HG02642 (cell line): ENCODE results near the gene TRNT1.

Source experiments
- ATAC-seq: cut with Tn5 transposase; IDR thresholded peaks from one replicate; pipeline ENCODE4 v1.9.1; 2021; ENCODE audit warnings: mild to moderate bottlenecking; ENCODE audit not compliant: unreplicated experiment, poor library complexity

TRNT1 gene

DNA sequence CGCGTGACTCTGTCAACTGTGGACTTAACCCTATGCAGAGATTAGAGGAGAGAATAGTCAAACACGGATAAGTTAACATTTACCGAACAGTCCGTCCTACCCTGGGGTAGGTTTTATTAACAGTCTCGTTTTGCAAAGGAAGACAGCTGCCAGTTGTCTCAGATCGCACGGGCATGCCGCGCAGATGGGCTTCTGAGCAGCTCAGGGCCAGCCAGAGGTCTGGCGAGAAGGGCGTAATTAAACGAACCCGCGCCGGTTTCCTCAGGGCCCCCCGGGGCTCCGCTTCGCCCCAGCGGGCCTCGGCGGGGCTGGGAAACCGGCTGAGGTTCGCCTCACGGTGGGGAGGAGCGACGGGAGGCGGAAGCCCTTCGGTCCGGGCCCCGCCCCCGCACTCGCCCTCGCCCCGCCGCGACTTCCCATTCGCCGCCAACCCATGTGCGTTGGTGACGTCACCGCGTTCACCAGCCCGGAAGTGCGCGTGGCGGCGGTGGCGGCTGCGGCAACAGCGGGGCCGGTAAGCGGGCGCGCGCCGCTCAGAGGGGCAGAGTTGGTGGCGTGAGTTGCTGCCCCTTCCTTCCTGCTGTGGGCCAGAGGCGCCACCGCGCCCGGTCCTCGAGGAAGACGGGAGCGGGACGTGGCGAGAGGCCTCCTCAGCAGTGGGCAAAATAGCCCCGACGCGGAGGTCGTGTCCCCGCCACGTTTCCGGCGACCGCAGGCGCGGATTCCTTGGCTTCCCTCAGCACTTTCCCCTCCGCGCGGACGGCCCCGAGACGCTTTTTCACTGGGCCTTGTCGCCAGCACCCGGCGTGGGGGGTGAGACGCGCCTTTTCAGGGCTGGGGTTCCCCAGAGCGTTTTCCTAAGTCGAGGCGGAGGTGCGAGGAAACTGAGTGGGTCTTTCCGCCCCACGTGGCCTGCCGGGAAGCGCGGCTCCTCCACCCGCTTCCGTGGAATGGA lies at the start of gene TRNT1:
TRNT1 (plus strand) TSS at position 464 of the 955 bp plus-strand sequence. CDS start 2,101 bp downstream, outside the sequence.
- peak; percentile 94 for ATAC-seq

DNA sequence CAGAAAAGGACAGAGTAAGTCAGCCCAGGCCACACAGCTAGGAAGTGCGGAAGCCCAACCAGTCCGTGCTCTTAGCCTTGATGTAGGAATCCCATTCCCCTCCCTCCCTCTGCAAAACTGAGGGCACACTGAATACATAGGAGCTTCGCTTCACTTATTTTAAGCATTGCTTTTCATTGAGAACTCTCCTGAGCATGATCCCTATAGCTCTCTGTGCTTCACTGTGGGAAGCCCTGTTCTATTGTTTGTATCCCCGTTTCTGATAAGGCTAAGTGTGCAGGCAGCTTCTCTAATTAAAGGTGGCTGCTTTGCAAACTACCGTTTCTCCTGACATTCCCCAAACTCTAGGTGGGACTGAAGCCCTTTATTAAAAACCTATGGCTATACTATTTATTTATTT lies 46.4 kb upstream of the TRNT1 start:
- no peak for ATAC-seq

DNA sequence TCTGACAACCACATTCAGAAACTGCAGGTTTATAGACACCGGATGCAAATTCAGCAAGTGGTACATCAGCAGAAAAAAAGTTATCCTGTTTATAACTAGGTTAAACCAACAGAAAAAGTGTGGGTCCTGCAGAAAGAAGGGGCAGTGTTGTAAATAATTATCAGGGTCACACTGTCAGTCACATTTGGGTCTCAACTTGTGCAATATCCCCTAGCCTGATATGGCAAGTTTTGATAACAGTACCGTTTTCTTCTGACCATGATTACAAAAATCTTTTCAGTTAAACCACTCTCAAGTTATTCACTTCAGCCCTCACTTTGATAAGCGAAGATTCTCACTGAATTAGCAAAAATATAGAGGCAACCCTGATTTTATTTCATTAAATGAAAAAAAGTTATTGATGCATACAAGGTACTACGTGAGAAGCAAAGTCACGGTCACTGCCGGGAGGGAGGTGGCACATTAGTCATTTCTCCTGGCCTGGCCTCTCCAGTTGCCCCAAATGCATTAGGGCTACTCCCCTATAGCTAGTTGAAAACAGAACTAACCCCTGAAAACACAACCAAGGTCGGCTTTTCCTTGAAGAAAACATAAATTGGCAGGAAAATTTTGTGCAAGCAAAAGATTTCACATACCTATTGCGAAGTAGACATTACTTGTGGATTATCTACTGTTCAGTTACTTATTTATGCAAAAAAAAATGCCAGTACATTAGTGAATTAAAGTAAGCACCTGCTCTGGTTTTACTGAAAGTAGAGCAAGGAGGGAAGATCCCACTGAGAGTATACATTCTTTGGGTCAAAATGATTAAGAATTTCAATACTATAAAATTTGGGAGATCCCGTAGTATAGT lies 45.1 kb upstream of the TRNT1 start:
- peak; percentile 49 for ATAC-seq

DNA sequence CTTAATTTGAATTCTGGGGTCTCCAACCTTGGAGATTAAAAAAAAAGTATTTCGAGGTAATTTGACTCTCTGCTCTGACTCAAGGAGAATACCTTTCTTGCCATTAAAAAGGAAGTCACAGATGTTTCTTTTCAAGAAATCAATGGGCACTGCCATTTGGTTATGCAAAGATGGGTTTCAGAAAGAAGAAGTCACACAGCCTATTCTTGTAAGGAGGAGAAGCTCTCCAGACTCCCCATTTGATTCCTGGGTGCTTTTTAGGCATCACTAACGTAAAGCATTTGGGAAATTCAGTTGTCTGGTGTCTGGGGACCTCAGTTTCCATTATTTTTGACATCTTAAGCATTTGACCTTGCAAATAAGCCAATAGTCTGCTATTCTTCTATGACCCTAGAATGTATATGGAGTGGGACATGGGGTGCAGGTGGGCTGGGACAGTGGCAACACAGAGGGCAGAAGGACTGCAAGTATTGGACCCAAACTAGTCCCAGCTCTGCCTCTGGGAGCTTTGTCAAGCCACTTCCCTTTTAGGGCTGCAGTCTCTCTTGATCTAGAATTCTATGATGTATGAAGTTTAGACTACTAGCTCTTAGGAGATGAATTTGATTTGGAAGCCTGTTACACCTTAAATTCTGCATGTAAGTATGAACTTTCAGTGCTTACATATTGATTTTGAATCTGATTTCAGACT lies 44.4 kb upstream of the TRNT1 start:
- ATAC-seq = peak; percentile 89

DNA sequence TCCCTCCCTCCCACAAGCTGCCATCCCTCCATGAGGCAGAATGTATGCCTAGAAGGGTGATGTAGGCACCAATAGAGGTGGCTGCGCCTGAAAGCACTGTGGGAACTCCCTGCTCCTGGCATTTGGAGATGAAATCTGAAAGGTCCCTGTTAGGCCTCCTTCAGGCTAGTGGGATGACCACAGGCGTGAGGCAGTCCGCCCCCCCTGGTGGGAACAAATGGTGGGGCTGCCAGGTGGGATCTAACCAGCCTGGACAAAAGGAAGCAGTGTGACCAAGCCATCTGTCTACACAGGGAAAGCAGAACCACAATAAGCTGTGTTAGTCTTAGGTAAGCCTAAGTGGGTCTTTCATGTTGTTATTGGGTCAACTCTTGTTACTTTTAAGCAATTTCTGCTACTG lies 41.9 kb upstream of the TRNT1 start:
- no peak for ATAC-seq

DNA sequence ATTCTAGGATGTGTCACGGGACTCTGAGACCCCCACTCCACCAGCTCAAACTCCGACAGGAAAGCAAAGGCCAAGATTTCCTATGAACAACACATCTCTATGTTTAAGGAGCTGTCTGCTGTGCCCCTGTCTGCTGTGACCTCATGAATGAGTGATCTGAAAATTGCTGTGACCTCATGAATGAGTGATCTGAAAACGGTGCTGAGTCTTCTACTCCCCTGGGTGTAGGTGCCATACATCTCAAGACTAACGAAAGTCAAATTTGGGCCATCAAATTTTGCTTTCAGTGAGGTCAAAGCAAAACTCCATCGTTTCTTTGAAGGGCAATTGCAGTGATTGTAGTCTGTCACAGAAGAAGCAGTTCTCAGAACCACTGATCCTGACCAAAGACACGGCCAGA lies 41.0 kb upstream of the TRNT1 start:
- ATAC-seq = no peak

DNA sequence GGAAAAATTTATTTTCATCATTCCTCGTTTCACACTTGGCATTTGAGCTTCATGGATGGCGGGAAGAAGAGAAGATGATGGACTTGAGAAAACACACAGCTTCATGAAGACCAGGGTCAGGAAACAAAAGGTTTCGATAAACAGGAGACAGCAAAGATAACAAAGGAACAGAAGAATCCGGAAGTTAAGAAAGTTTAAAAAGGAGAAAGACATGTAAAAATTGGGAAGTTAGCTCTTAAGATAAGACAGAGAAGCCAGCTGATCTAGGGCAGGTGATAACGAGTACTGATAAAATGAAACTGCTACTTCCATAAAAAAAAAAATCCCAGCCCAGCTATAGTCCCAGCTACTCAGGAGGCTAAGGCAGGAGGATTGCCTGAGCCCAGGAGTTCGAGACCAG lies 40.5 kb upstream of the TRNT1 start:
- ATAC-seq = no peak

DNA sequence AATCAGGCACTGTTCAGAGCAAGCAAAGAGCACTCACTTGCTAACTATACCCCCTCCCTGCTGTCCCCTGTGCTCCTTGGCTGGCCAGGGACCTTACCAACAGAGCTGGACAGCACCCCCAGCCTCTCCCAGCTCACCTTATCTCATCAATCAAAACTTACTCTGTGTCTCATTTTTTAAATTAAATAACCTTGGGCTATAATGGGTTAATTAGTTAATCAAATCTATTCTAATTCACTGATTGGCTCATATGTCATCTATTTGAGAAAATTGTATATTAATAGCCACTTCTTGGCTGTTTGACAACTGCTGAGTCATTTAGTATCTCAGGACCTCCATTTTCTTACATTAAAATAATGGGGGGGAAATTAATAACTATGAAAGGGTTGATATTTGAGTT lies 39.5 kb upstream of the TRNT1 start:
- ATAC-seq = no peak

DNA sequence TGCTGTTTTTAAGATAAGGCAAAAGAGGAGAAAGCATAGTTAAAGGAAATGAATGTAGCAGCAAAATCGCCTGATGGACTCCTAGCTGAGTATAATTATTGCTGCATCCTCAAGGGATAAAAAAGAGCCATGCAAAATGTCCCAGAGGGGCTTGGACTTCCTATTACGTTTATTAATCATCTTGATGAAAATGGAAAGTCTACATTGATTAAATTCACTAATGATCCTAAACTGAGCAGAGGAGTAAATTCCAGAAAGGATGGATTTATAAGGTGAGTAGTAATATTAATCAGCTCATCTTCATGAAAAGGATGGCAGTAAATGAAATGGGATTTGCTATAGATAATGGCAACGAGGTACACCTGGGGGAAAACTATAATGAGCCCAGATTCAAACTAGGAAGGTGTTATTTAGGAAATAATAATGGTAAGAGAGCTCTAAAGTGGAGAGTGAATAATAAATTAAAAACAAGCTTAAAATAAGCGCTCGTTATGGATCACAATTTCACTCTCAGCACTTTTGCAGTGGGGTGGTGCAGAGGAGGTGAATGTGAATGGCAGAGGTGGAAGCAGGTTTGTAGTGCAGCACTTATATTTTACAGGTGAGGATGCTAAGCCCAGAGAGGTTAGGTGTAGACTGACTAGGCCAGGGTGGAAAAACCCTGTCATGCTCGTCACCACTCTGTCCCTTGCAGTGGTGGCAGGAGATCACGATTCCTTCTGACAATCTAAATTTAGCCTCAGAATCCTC lies 38.8 kb upstream of the TRNT1 start:
- no peak for ATAC-seq

DNA sequence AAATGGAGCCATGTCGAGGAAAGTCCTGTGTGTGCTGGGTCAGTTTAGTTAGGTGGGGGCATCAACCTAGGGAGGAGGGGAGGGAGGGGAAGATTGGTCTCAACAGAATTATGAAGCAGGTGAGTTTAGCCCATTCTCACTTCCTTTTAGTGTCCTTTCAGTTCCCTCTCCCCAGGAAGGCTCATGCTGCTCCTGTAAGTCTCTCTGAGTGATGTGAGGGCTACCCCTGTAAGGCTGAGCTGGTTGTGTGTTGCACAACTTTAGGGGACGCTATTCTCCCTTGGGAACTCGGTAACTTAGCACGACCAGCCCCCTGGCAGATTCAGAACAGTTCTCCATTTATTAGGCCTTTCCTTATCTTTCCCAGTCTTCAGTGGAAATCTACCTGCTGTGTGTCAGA lies 37.7 kb upstream of the TRNT1 start:
- peak; percentile 99 for ATAC-seq

DNA sequence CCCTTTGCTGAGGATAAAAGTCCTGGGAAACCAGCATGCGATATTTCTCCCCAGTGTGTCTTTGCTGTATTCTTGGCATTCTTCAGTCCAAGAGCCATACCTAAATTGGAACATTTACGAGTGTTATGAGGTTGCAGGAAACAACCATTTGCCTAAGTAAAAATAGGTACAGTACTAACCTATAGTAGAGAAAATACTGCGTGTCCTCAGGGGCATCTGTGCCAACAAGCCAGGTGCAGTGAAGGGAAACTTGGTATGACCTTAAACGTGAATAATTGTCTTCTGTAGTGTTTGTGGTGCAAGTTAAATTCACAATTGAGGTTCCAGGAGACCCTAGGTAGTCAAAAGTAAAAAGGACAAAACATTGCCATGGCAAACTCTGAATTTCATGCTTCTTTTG lies 28.8 kb upstream of the TRNT1 start:
- ATAC-seq = no peak

DNA sequence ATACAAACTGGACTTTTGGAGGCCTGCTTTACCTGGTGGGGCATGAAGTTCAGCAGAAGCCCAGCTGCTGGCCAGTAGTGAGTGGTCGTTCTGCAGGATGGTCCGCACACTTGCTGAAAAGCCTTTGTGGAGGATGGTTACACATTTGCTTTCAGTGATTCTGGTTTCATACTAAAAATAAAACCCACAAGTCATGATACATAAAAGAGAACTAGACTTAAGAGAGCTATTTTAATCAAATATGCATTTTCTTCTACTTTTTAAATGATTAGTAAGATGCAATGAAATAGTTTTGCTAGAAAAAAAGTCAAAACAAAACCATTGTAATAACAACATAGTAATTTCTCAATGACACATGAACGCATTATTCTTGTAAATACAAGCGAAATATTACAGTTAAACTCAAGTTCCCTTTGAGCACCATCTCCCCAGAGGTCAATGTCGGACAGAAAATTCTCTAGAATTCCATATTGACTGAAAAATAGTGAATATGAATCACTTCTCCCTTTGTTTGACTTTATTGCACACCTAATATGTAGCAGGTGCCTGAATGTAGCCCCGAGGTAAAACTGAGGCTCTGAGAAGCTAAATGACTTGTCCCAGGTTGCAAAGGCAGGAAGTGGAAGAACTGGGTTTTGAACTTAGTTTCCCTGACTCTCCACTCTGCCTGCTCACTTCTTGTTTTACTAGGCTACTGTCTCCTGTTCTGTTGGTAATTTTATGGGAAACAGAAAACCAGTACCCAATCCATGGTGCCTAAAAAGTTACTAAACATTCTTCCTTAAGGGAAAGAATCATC lies 24.9 kb upstream of the TRNT1 start:
- peak; percentile 63 for ATAC-seq

DNA sequence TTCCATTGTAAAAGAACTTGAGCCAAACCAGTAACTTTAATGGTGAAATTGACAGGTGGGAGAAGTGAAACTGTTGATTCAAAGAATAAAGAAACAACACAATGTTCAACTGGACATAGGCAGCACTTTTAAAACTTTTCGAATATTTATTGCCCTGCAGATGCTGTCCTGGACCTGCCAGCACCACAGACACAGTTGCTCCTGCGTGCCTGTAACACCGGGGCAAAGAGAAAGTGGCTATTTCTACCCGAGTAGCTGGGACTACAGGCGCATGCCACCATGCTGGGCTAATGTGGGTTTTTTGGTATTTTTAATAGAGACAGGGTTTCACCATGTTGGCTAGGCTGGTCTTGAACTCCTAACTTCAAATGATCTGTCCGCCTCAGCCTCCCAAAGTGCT lies 24.0 kb upstream of the TRNT1 start:
- no peak for ATAC-seq

DNA sequence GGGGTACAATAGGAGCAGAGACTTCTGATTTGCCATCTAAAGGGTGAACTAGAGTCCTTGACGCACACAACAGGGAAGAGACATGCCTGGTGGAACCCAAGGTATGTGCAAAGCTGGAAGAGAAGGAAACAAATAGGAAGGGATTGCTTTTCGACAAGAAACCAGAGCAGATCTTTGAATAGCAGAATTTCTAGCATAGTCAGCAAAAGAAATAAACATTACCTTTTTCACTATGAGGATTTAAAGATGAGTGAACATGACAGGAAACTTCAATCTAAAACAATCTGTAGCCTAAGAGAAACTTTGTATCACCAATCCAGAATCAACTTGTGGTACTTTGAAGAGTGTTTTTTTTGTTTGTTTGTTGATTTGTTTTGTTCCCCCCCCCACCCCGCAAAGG lies 21.5 kb upstream of the TRNT1 start:
- no peak for ATAC-seq

DNA sequence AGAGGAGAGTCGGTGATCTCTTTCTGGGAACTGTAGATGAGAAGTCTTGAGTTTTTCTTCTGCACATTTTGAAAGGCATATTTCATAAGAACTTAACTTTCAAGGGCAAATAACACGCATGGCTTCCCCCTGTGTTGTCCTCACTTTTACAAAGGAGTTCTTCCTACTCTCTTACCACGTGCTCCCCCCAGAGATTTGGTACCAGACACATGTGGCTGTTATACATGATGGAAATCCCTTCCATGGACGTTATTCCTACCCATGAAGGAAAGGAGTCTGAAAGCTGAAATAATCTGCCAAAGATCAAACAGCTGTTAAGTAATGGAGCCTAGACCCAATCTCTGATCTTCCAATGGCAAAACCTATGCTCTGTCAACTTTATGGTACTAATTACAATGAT lies 20.9 kb upstream of the TRNT1 start:
- ATAC-seq = no peak

DNA sequence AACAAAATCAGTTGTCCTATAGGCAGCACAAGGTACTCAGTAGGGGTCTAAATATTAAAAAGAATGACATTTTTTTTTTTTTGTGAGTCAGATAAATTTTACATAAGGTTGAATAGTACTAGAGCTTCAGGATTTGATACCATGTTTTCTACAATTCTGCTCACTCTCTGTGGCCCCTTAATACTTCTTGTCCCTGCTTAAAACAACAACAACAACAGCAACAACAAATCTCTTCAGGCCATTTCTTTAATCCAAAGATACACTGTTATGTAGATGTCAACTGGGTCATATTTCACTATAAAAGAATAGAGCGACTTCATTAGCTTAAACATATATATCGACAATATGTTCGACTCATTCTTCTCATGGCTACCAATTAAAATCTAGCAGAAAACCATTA lies 19.6 kb upstream of the TRNT1 start:
- no peak for ATAC-seq

DNA sequence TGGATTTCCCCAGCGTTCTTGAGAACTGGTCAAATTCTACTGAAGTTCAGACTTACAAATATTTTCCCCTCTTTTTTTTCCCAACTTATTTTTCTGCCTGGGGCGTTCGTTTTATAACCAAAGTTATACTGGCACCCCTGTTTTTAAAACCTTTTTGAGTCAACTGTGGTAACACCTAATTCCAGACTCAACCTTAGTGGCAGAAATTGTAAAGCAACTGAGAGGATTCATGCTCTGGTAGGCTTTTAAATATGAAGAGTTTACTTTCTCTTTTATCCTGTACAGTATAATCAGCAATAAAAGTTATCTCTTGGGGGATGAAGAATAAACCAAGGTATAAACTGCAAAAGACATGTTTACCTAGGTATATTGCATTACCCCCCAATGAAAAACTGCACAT lies 18.9 kb upstream of the TRNT1 start:
- ATAC-seq = no peak

DNA sequence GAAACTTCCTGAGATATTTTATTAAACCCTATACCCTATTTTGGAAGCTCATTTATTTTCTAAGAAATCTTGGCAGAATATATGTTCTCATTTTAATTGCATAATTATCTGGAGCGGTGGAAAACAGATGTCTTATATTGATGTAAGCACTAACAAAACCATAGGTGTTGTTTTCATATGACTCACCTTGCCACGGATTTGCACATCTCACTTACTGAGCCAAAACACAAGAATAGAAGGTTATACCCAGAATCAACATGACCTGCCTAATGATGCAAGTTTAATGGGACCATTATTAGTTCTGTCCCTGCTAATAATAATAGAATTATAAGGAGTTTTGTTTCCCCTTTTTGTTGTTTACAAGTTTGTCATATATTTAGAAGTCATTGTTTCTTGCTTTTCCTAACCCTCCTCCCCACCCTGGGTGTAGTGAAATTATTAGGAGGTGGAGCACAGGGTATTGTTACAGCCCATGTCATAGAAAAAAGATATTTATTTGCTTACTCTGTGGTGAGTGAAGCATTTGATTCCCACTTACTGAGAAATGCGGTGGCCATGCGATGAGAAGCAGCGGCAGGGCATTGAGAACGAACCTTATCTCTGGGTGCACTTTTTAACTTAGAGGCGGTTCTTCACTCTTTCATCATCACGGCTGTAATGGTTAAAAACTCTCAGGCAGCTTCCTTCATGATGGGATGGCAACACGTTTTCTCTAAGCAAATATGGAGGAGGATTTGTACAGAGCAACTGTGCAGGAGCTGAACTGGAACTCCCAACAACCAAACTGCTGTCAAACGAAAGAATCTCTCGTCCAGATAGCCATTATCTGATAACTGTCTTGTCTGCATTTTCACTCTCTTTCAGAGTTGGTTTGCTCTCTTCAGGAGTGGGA lies 17.1 kb upstream of the TRNT1 start:
- ATAC-seq = peak; percentile 65
